Measurements from ENCODE around the gene CEP120. TPM values are rescaled to one million over a fixed set of nuclear protein-coding genes. Genes with fewer than 3 reads are reported as not detected.

CEP120 gene
- total RNA-seq, 4 donors from 2014 or later: 15.9 to 31.5 (median 23.6) TPM

- WGBS, 2 donors: 53 to 61% methylated on average over 2 of the region's 2 CpGs
- no peak for DNase-seq (ENCODE audit: low spot score in 2 of 2)
- peaks cover 0 to 7% (median 3%) of the 10 kb centered on the region in 4 donors for H3K9me3 ChIP-seq
- H3K36me3 ChIP-seq: no peaks in the 10 kb centered on the region
- no peak overlapping the region for H3K27ac ChIP-seq
- H3K4me3 ChIP-seq: no peak overlapping the region
- no peaks in the 10 kb centered on the region for H3K4me1 ChIP-seq
- peaks cover 0 to 2% of the 10 kb centered on the region in 2 donors for H3K27me3 ChIP-seq
- no peak for TF ChIP-seq POLR2A (IDR thresholded peaks at IDR 0.05)
- no peak for TF ChIP-seq EP300 (IDR thresholded peaks at IDR 0.05)
- no peak for TF ChIP-seq CTCF (IDR thresholded peaks at IDR 0.05)
Measured at GRCh38 chr5:123297198-123297831, 125.9 kb downstream of the CEP120 start.

Other genes starting within 250 kb of the CEP120 start
- 10 to 100 TPM; 34.5 to 48.1 (median 39.5) TPM for gene CSNK1G3, start 88.8 kb upstream of the CEP120 start, total RNA-seq